ENCODE measurements around the gene NR1H2. TPM values are rescaled to one million over a fixed set of nuclear protein-coding genes. Genes with fewer than 3 reads are reported as not detected.

Gene NR1H2
- polyA plus RNA-seq, 3 donors: 77.1 to 111 (median 78.9) TPM

- Mint-ChIP-seq H3K4me3 (peak overlapping the region; percentile 4 to 86), H3K27me3 (ENCODE audit: low read depth in 3 of 3) (peaks cover 3 to 20% (median 13%) of the 10 kb centered on the region in 3 donors), H3K4me1 (peaks cover 37% of the 10 kb centered on the region), H3K9me3 (peaks cover 0 to 10% (median 4%) of the 10 kb centered on the region in 7 donors), H3K27ac (peak overlapping the region in 5 of 7 donors; percentile 1 to 98 (median 92)), H3K36me3 (peaks cover 0 to 2% of the 10 kb centered on the region in 2 donors)
- no peak overlapping the region for H3K9ac ChIP-seq (ENCODE audit: insufficient read depth, low read length, poor library complexity, severe bottlenecking)
- no peaks in the 10 kb centered on the region for H3K27me3 ChIP-seq (ENCODE audit: control insufficient read depth in 2 of 2, insufficient read depth in 2 of 2, low read length in 2 of 2)
- no peak overlapping the region for H3K4me2 ChIP-seq (replicated peaks; ENCODE audit: extremely low read depth, low read length, poor library complexity, severe bottlenecking)
- no peaks in the 10 kb centered on the region for H3K79me2 ChIP-seq (ENCODE audit: insufficient read depth, low read length)
- no peak overlapping the region for H3K27ac ChIP-seq (ENCODE audit: low read depth in 1 of 2, low read length in 2 of 2)
- H3K9me3 ChIP-seq (replicated peaks in 1 of 2; ENCODE audit: control insufficient read depth in 1 of 2, insufficient read depth in 1 of 2, low read length in 2 of 2): no peaks in the 10 kb centered on the region
- H4K20me1 ChIP-seq (ENCODE audit: insufficient read depth, low read length): no peaks in the 10 kb centered on the region
- TF ChIP-seq CTCF (IDR thresholded peaks at IDR 0.05): no peak
- H3K4me1 ChIP-seq (ENCODE audit: control insufficient read depth in 1 of 2, insufficient read depth in 2 of 2, low read length in 2 of 2): peaks cover 24 to 35% of the 10 kb centered on the region in 2 donors
- no peak overlapping the region for H2AFZ ChIP-seq (ENCODE audit: insufficient read depth, low read depth, low read length, poor library complexity, severe bottlenecking)
- WGBS (ENCODE audit: insufficient coverage): 90% methylated on average over 6 of the region's 11 CpGs
- DNase-seq: no peak
- intact Hi-C loops (cut with micrococcal nuclease): loop anchor here in 1 of 2 donors (5.0 kb wide), 2 partner anchors 198 to 423 kb away; no protein-coding TSS in a partner anchor
- no peaks in the 10 kb centered on the region for H3K36me3 ChIP-seq (replicated peaks in 1 of 2; ENCODE audit: control insufficient read depth in 1 of 2, insufficient read depth in 2 of 2, low read length in 2 of 2)
- H3K4me3 ChIP-seq (replicated peaks in 1 of 3; ENCODE audit: low read depth in 2 of 3, low read length in 3 of 3): no peak overlapping the region
Measured at GRCh38 chr19:50359328-50359818, 16.9 kb upstream of the NR1H2 start.

GRCh38 chr19:50361290-50362029 lies 14.8 kb upstream of the NR1H2 start:
- Histone ChIP-seq H3K36me3 (replicated peaks in 1 of 2; ENCODE audit: control insufficient read depth in 1 of 2, insufficient read depth in 2 of 2, low read length in 2 of 2) (no peaks in the 10 kb centered on the region), H3K4me2 (replicated peaks; ENCODE audit: extremely low read depth, low read length, poor library complexity, severe bottlenecking) (no peak overlapping the region), H3K27me3 (ENCODE audit: control insufficient read depth in 2 of 2, insufficient read depth in 2 of 2, low read length in 2 of 2) (no peaks in the 10 kb centered on the region), H3K4me1 (ENCODE audit: control insufficient read depth in 1 of 2, insufficient read depth in 2 of 2, low read length in 2 of 2) (peaks cover 24 to 35% of the 10 kb centered on the region in 2 donors), H2AFZ (ENCODE audit: insufficient read depth, low read depth, low read length, poor library complexity, severe bottlenecking) (no peak overlapping the region), H4K20me1 (ENCODE audit: insufficient read depth, low read length) (no peaks in the 10 kb centered on the region), H3K27ac (ENCODE audit: low read depth in 1 of 2, low read length in 2 of 2) (peak overlapping the region in 1 of 2 donors; percentile 1), H3K9me3 (replicated peaks in 1 of 2; ENCODE audit: control insufficient read depth in 1 of 2, insufficient read depth in 1 of 2, low read length in 2 of 2) (no peaks in the 10 kb centered on the region), H3K79me2 (ENCODE audit: insufficient read depth, low read length) (no peaks in the 10 kb centered on the region), H3K9ac (ENCODE audit: insufficient read depth, low read length, poor library complexity, severe bottlenecking) (no peak overlapping the region), H3K4me3 (replicated peaks in 1 of 3; ENCODE audit: low read depth in 2 of 3, low read length in 3 of 3) (no peak overlapping the region)
- peak overlapping the region in 4 of 7 donors; percentile 39 to 68 (median 61) for H3K27ac Mint-ChIP-seq
- peaks cover 4 to 17% (median 8%) of the 10 kb centered on the region in 3 donors for H3K27me3 Mint-ChIP-seq (ENCODE audit: low read depth in 3 of 3)
- H3K9me3 Mint-ChIP-seq: peaks cover 0 to 8% (median 4%) of the 10 kb centered on the region in 7 donors
- peak overlapping the region in 1 of 2 donors; percentile 3 for H3K4me3 Mint-ChIP-seq
- 88% methylated on average over 5 of the region's 7 CpGs for WGBS (ENCODE audit: insufficient coverage)
- peaks cover 0 to 2% of the 10 kb centered on the region in 2 donors for H3K36me3 Mint-ChIP-seq
- peaks cover 42% of the 10 kb centered on the region for H3K4me1 Mint-ChIP-seq
- intact Hi-C loops (cut with micrococcal nuclease): no loop called here
- peak in 1 of 3 donors; percentile 41 for DNase-seq
- no peak for TF ChIP-seq CTCF (IDR thresholded peaks at IDR 0.05)

All from CD14-positive monocyte (primary cell).